HG03457 (cell line): ENCODE measurements around the gene SBK1.
"Not testable (repeated sequence)": the region's sequence is repeated elsewhere in the genome, so short reads cannot be mapped to it uniquely, and the experiment has no call there.

ENCODE experiments used
- ATAC-seq: cut with Tn5 transposase; IDR thresholded peaks from one replicate; pipeline ENCODE4 v1.9.1; 2021; ENCODE audit warnings: moderate number of reproducible peaks; ENCODE audit not compliant: unreplicated experiment

The SBK1 gene

GRCh38 chr16:28291651-28292626 lies at the start of gene SBK1:
TSS of gene SBK1 (plus strand) at chr16:28292525. CDS start at chr16:28317392, 24,867 bp downstream.
- ATAC-seq, result no peak

GRCh38 chr16:28249483-28249882 lies 42.8 kb upstream of the SBK1 start:
- not testable (repeated sequence) for ATAC-seq

GRCh38 chr16:28250999-28251398 lies 41.3 kb upstream of the SBK1 start:
- no peak for ATAC-seq

- no peak for ATAC-seq
These were observed 38.2 kb upstream of the SBK1 start for GRCh38 chr16:28254158-28254557.

- no peak for ATAC-seq
These were observed 36.5 kb upstream of the SBK1 start for GRCh38 chr16:28255838-28256237.

GRCh38 chr16:28257256-28257655 lies 35.1 kb upstream of the SBK1 start:
- ATAC-seq, result no peak

GRCh38 chr16:28258567-28258966 lies 33.8 kb upstream of the SBK1 start:
- ATAC-seq, result no peak

GRCh38 chr16:28259091-28259780 lies 33.1 kb upstream of the SBK1 start:
- no peak for ATAC-seq

GRCh38 chr16:28259781-28260150 lies 32.6 kb upstream of the SBK1 start:
- no peak for ATAC-seq

GRCh38 chr16:28260193-28260592 lies 32.1 kb upstream of the SBK1 start:
- ATAC-seq, result no peak

GRCh38 chr16:28261942-28262341 lies 30.4 kb upstream of the SBK1 start:
- no peak for ATAC-seq

- ATAC-seq, result no peak
These were observed 29.0 kb upstream of the SBK1 start for GRCh38 chr16:28263305-28263704.

- ATAC-seq, result no peak
These were observed 27.7 kb upstream of the SBK1 start for GRCh38 chr16:28264656-28265055.

- no peak for ATAC-seq
These were observed 26.5 kb upstream of the SBK1 start for GRCh38 chr16:28265822-28266221.

- ATAC-seq, result no peak
These were observed 25.0 kb upstream of the SBK1 start for GRCh38 chr16:28267356-28267755.

- ATAC-seq, result no peak
These were observed 18.8 kb upstream of the SBK1 start for GRCh38 chr16:28273511-28273910.

GRCh38 chr16:28274676-28275075 lies 17.6 kb upstream of the SBK1 start:
- no peak for ATAC-seq

- no peak for ATAC-seq
These were observed 16.0 kb upstream of the SBK1 start for GRCh38 chr16:28276301-28276700.

- ATAC-seq, result no peak
These were observed 14.6 kb upstream of the SBK1 start for GRCh38 chr16:28277537-28278388.

GRCh38 chr16:28279006-28279405 lies 13.3 kb upstream of the SBK1 start:
- ATAC-seq, result no peak
